ENCODE data around the gene SYNE1.

SYNE1 gene

DNA sequence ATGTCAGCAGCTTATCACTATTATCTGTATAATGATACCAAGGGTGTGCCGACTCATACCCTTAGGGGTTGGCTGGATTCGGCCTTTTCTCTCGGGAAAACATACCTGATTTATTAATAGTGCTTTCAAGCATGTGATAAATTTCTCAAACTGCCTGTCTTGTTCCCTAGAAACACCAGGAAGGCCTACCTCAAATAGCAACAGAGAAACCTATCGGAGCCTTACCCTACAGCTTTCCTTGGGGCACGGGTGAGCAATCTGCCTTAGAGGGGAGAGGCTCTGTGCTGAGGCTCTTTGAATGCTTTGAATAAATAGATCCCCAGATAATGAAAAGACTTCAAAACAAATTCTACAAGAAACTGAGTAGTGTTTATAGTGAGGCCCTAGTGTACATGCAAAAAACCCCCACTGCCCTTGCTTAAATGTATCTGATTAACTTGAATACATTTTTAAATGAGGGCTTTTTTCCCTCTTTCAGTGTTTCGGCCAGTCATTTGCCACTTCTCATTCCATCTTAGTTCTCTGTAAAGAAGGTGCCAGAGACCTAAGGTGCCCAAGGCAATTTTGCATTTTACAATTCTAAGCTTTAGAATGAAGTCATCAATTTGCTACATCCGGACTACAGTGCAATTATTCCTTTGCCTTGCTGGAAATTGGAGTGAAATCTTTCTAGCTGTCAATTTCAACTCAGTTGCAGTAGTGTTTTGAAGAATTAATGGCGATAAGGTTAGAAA, 509.6 kb downstream of the SYNE1 start:
- no peaks in the 10 kb centered on the region for H3K27me3 ChIP-seq (ENCODE audit: control insufficient read depth in 1 of 2, insufficient read depth in 2 of 2, low read length in 2 of 2)
- H3K4me1 ChIP-seq (ENCODE audit: control insufficient read depth in 1 of 2, insufficient read depth in 2 of 2, low read length in 2 of 2), result no peaks in the 10 kb centered on the region
- H3K36me3 ChIP-seq (ENCODE audit: control insufficient read depth in 1 of 2, insufficient read depth in 2 of 2, low read length in 2 of 2), result peaks cover 12 to 25% of the 10 kb centered on the region in 2 donors
- no peak overlapping the region for H3K9ac ChIP-seq (ENCODE audit: low read depth in 1 of 2, low read length in 2 of 2)
- H3K4me3 ChIP-seq (ENCODE audit: low read depth in 1 of 2, low read length in 2 of 2), result no peak overlapping the region
- no peak overlapping the region for H3K27ac ChIP-seq (ENCODE audit: low read depth, low read length)
- no peaks in the 10 kb centered on the region for H3K9me3 ChIP-seq (ENCODE audit: control insufficient read depth in 1 of 2, low read length in 2 of 2)

DNA sequence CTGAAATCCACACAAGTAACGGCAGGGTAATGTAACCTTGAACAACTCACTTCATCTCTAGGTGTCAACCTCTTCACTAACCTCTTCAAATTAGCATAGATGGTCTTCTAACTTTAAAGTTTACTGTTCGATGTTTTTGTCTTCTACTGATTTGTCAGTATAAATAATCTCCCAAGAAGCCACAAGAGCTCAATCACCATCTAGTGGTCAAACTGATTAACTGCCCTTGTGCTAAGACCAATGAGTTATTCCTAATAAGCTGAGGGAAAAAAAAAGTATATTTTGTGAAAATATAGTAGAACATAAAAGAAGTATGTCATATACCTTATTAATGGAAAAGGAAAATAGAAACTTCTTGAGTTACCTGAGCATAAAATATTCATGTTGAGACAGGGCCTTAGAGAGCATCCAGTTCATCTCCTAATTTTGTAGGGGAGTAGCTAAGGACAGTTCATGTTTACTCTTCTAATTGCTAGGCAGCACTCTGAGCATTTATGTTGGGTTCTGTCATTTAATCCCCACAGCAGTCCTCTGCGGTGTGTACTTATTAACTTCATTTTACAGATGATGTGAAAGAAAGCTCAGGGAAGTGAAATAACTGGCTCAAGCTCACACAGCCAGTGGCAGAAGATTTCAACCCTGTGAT, 512.6 kb downstream of the SYNE1 start:
- H3K27me3 ChIP-seq (ENCODE audit: control insufficient read depth in 1 of 2, insufficient read depth in 2 of 2, low read length in 2 of 2), result no peaks in the 10 kb centered on the region
- no peaks in the 10 kb centered on the region for H3K9me3 ChIP-seq (ENCODE audit: control insufficient read depth in 1 of 2, low read length in 2 of 2)
- H3K36me3 ChIP-seq (ENCODE audit: control insufficient read depth in 1 of 2, insufficient read depth in 2 of 2, low read length in 2 of 2), result peaks cover 6 to 25% of the 10 kb centered on the region in 2 donors
- no peak overlapping the region for H3K9ac ChIP-seq (ENCODE audit: low read depth in 1 of 2, low read length in 2 of 2)
- no peak overlapping the region for H3K27ac ChIP-seq (ENCODE audit: low read depth, low read length)
- no peaks in the 10 kb centered on the region for H3K4me1 ChIP-seq (ENCODE audit: control insufficient read depth in 1 of 2, insufficient read depth in 2 of 2, low read length in 2 of 2)
- H3K4me3 ChIP-seq (ENCODE audit: low read depth in 1 of 2, low read length in 2 of 2), result no peak overlapping the region

DNA sequence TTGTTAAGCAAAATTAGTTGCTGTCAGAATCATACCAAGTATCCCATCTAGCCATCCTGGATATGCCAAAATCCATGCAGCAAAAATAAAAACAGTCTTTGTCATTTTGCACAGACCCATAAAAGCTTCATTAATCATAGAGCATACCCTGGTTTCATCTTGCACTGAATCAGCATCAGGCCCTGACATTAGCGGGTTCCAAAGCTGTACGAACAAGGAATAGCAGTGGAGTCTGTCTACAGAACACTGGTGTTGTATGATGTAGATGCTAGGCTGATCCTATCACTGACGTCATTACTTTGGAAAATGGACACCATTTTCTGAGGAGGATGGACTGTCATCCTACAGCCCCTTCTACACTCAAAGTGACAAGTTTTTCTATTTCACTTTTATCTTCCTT, 514.1 kb downstream of the SYNE1 start:
- Histone ChIP-seq H3K36me3 (ENCODE audit: control insufficient read depth in 1 of 2, insufficient read depth in 2 of 2, low read length in 2 of 2) (peaks cover 0 to 17% of the 10 kb centered on the region in 2 donors), H3K4me3 (ENCODE audit: low read depth in 1 of 2, low read length in 2 of 2) (no peak overlapping the region), H3K4me1 (ENCODE audit: control insufficient read depth in 1 of 2, insufficient read depth in 2 of 2, low read length in 2 of 2) (no peaks in the 10 kb centered on the region), H3K9me3 (ENCODE audit: control insufficient read depth in 1 of 2, low read length in 2 of 2) (no peaks in the 10 kb centered on the region), H3K9ac (ENCODE audit: low read depth in 1 of 2, low read length in 2 of 2) (no peak overlapping the region), H3K27ac (ENCODE audit: low read depth, low read length) (no peak overlapping the region), H3K27me3 (ENCODE audit: control insufficient read depth in 1 of 2, insufficient read depth in 2 of 2, low read length in 2 of 2) (no peaks in the 10 kb centered on the region)

DNA sequence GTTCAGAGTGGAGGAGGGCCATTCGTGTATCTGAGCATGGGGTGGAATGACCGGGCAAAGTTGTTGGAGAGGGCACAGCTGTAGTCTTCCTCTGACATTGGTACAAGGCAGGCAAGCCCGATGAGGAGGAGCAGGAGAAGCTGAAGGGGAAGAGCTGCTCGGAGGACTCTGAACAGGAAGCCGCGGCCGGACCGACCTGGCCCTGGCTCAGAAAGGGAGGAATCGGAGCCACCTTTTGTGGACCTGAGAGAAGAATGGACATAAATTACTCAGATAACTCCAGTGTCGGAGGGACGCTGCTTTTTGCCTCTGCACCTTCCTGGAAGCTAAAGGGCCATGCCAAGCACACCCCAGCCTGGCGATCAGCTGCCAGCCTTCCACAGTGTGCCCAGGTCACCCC, 514.7 kb downstream of the SYNE1 start:
- no peak overlapping the region for H3K4me3 ChIP-seq (ENCODE audit: low read depth in 1 of 2, low read length in 2 of 2)
- no peaks in the 10 kb centered on the region for H3K4me1 ChIP-seq (ENCODE audit: control insufficient read depth in 1 of 2, insufficient read depth in 2 of 2, low read length in 2 of 2)
- no peak overlapping the region for H3K27ac ChIP-seq (ENCODE audit: low read depth, low read length)
- peaks cover 0 to 14% of the 10 kb centered on the region in 2 donors for H3K36me3 ChIP-seq (ENCODE audit: control insufficient read depth in 1 of 2, insufficient read depth in 2 of 2, low read length in 2 of 2)
- no peak overlapping the region for H3K9ac ChIP-seq (ENCODE audit: low read depth in 1 of 2, low read length in 2 of 2)
- no peaks in the 10 kb centered on the region for H3K27me3 ChIP-seq (ENCODE audit: control insufficient read depth in 1 of 2, insufficient read depth in 2 of 2, low read length in 2 of 2)
- no peaks in the 10 kb centered on the region for H3K9me3 ChIP-seq (ENCODE audit: control insufficient read depth in 1 of 2, low read length in 2 of 2)

DNA sequence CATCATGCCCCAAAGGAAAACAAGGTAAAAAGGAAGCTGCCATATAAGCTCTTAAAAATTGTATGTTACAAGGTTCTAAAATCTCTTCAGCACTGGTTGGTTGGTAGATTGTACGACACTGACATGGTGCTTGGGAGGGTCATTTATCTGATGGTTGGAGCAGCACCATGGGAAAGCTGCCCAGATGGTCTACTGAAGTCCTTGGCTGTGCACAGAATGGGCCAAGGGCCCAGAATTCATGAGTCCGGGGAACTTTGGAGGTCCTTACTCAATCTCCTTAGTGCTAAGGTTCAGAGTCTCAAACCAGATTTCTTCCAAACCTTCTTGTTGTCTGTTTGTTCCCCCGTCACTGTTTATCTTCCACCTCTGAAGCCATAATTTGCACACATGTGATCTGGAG, 515.3 kb downstream of the SYNE1 start:
- Histone ChIP-seq H3K36me3 (ENCODE audit: control insufficient read depth in 1 of 2, insufficient read depth in 2 of 2, low read length in 2 of 2) (peaks cover 0 to 14% of the 10 kb centered on the region in 2 donors), H3K27ac (ENCODE audit: low read depth, low read length) (no peak overlapping the region), H3K27me3 (ENCODE audit: control insufficient read depth in 1 of 2, insufficient read depth in 2 of 2, low read length in 2 of 2) (no peaks in the 10 kb centered on the region), H3K4me1 (ENCODE audit: control insufficient read depth in 1 of 2, insufficient read depth in 2 of 2, low read length in 2 of 2) (no peaks in the 10 kb centered on the region), H3K9me3 (ENCODE audit: control insufficient read depth in 1 of 2, low read length in 2 of 2) (no peaks in the 10 kb centered on the region), H3K4me3 (ENCODE audit: low read depth in 1 of 2, low read length in 2 of 2) (no peak overlapping the region), H3K9ac (ENCODE audit: low read depth in 1 of 2, low read length in 2 of 2) (no peak overlapping the region)

DNA sequence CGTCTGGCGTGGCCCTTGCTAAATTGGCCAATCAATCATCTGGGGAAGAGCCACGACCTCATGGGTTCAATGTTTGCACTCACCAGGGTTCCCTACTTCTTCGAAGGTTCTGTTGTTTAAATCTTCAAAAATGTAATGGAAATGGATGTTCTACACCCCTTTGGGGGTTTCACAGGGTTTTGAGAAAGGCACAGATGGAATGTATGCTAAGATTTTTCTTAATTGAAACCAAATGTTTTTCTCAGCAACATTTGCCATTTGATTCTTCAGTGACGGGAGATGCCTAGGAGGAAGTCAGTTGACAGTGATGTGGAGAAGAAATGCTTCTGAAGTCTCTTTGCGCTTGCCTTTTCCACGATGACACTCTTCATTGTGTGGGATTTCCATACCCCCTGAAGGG, 517.3 kb downstream of the SYNE1 start:
- no peak overlapping the region for H3K4me3 ChIP-seq (ENCODE audit: low read depth in 1 of 2, low read length in 2 of 2)
- H3K9me3 ChIP-seq (ENCODE audit: control insufficient read depth in 1 of 2, low read length in 2 of 2), result no peaks in the 10 kb centered on the region
- no peaks in the 10 kb centered on the region for H3K27me3 ChIP-seq (ENCODE audit: control insufficient read depth in 1 of 2, insufficient read depth in 2 of 2, low read length in 2 of 2)
- no peaks in the 10 kb centered on the region for H3K4me1 ChIP-seq (ENCODE audit: control insufficient read depth in 1 of 2, insufficient read depth in 2 of 2, low read length in 2 of 2)
- H3K9ac ChIP-seq (ENCODE audit: low read depth in 1 of 2, low read length in 2 of 2), result no peak overlapping the region
- no peak overlapping the region for H3K27ac ChIP-seq (ENCODE audit: low read depth, low read length)
- H3K36me3 ChIP-seq (ENCODE audit: control insufficient read depth in 1 of 2, insufficient read depth in 2 of 2, low read length in 2 of 2), result peaks cover 0 to 14% of the 10 kb centered on the region in 2 donors

DNA sequence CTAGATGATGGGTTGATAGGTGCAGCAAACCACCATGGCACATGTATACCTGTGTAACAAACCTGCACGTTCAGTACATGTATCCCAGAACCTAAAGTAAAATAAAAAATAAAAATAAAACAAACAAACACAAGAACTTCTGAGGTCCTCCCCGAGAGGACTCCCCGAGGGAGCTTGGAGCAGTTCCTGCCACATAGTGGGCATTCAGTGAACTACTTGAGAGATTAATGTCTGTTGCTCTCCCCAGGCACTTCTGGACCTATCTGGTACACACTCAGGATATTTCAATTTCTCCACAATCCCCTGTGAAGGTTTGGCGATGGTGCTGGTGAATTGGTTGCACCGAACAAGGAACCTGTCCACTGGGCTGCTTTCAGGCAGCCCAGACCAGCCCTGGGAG, 518.5 kb downstream of the SYNE1 start:
- Histone ChIP-seq H3K4me1 (ENCODE audit: control insufficient read depth in 1 of 2, insufficient read depth in 2 of 2, low read length in 2 of 2) (no peaks in the 10 kb centered on the region), H3K9ac (ENCODE audit: low read depth in 1 of 2, low read length in 2 of 2) (no peak overlapping the region), H3K27ac (ENCODE audit: low read depth, low read length) (no peak overlapping the region), H3K9me3 (ENCODE audit: control insufficient read depth in 1 of 2, low read length in 2 of 2) (no peaks in the 10 kb centered on the region), H3K36me3 (ENCODE audit: control insufficient read depth in 1 of 2, insufficient read depth in 2 of 2, low read length in 2 of 2) (peaks cover 0 to 14% of the 10 kb centered on the region in 2 donors), H3K27me3 (ENCODE audit: control insufficient read depth in 1 of 2, insufficient read depth in 2 of 2, low read length in 2 of 2) (no peaks in the 10 kb centered on the region), H3K4me3 (ENCODE audit: low read depth in 1 of 2, low read length in 2 of 2) (no peak overlapping the region)

DNA sequence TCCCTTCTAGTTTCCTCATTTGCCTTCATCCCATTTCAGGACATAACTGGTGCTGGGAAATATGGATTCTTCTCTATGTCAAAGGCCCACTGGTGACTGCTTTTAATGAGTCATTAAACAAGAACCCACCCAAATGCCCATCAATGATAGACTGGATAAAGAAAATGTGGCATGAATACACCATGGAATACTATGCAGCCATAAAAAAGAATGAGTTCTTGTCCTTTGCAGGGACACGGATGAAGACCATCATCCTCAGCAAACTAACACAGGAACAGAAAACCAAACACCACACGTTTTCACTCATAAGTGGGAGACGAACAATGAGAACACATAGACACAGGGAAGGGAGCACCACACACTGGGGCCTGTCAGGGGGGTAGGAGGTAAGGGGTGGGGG, 518.9 kb downstream of the SYNE1 start:
- Histone ChIP-seq H3K9ac (ENCODE audit: low read depth in 1 of 2, low read length in 2 of 2) (no peak overlapping the region), H3K4me3 (ENCODE audit: low read depth in 1 of 2, low read length in 2 of 2) (no peak overlapping the region), H3K27ac (ENCODE audit: low read depth, low read length) (no peak overlapping the region), H3K9me3 (ENCODE audit: control insufficient read depth in 1 of 2, low read length in 2 of 2) (no peaks in the 10 kb centered on the region), H3K4me1 (ENCODE audit: control insufficient read depth in 1 of 2, insufficient read depth in 2 of 2, low read length in 2 of 2) (no peaks in the 10 kb centered on the region), H3K36me3 (ENCODE audit: control insufficient read depth in 1 of 2, insufficient read depth in 2 of 2, low read length in 2 of 2) (peaks cover 0 to 14% of the 10 kb centered on the region in 2 donors), H3K27me3 (ENCODE audit: control insufficient read depth in 1 of 2, insufficient read depth in 2 of 2, low read length in 2 of 2) (no peaks in the 10 kb centered on the region)

DNA sequence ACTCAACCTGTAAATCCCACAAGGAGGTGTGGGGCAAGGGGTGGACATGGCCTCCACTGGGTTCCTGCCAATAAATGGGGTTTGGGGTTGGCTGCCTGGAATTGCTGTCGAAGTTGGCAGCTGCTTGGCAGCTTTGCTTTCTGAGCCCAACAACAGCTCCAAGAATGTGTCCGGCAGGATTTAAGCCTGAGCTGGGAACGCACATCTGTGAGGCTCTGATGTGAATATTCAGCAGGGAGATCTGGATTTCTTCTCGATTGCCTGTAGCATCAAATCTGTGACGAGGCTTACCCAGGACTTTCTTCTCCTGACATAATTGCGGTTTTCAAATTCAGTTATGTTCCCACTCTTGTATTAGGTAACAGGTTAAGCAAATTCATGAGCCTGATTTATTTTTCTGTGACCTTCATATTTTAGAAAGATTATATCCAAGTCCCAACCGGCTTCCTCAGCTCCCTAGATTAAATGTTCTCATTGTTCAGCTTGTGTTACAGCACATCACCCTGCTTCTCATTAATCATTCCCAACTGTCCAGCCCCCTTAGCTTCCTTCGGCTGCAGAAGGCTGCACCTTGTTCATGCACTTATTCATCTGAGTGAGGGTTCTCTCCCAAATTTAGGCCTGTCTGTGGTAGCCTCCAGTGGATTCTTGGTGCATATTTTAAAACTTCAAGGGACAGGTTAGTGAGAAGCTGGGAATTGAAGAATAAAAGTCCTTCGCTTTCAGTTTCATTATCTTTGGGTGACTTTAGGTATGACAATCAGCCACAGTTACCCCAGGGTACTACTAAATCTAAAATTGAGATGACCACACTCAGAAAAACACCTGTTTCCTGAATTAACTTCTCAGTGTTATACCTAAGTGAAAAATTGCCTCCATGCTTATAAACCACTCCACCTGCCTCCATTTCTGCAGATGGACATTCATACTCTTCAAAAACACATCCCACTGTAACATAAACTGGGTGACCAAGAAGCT, 519.7 kb downstream of the SYNE1 start:
- H3K27me3 ChIP-seq (ENCODE audit: control insufficient read depth in 1 of 2, insufficient read depth in 2 of 2, low read length in 2 of 2), result no peaks in the 10 kb centered on the region
- H3K4me1 ChIP-seq (ENCODE audit: control insufficient read depth in 1 of 2, insufficient read depth in 2 of 2, low read length in 2 of 2), result no peaks in the 10 kb centered on the region
- H3K27ac ChIP-seq (ENCODE audit: low read depth, low read length), result no peak overlapping the region
- H3K36me3 ChIP-seq (ENCODE audit: control insufficient read depth in 1 of 2, insufficient read depth in 2 of 2, low read length in 2 of 2), result peaks cover 0 to 11% of the 10 kb centered on the region in 2 donors
- H3K9ac ChIP-seq (ENCODE audit: low read depth in 1 of 2, low read length in 2 of 2), result no peak overlapping the region
- H3K4me3 ChIP-seq (ENCODE audit: low read depth in 1 of 2, low read length in 2 of 2), result no peak overlapping the region
- H3K9me3 ChIP-seq (ENCODE audit: control insufficient read depth in 1 of 2, low read length in 2 of 2), result no peaks in the 10 kb centered on the region

Measured in duodenal mucosa (tissue), 2 donors.